ENCODE measurements around the gene MAGOHB. TPM values are rescaled to one million over a fixed set of nuclear protein-coding genes. Genes with fewer than 3 reads are reported as not detected.

Gene MAGOHB
- total RNA-seq, 4 donors from 2014 or later = 10.2 to 29.7 (median 11.8) TPM

- peaks cover 0 to 26% (median 0%) of the 10 kb centered on the region in 3 donors for H3K9me3 ChIP-seq
- no peak for ATAC-seq
- 33% methylated on average over 3 of the region's 4 CpGs for WGBS, 2 donors (ENCODE audit: low coverage in 1 of 2)
Measured at GRCh38 chr12:10645910-10646309, 32.5 kb upstream of the MAGOHB start.

GRCh38 chr12:10641735-10642500 lies 28.5 kb upstream of the MAGOHB start:
- peak; percentile 71 for ATAC-seq
- peaks cover 0 to 21% (median 0%) of the 10 kb centered on the region in 3 donors for H3K9me3 ChIP-seq
- WGBS, 2 donors (ENCODE audit: low coverage in 1 of 2) = 50 to 74% methylated on average over 3 to 5 of the region's 6 CpGs

More at GRCh38 chr12:10645910-10646309, 32.5 kb upstream of the MAGOHB start:
- no peaks in the 10 kb centered on the region for H3K36me3 ChIP-seq
- no peak overlapping the region for H3K27ac ChIP-seq
- peaks cover 7% of the 10 kb centered on the region for H3K27me3 ChIP-seq
- no peaks in the 10 kb centered on the region for H3K4me1 ChIP-seq
- TF ChIP-seq, protein P1, sequence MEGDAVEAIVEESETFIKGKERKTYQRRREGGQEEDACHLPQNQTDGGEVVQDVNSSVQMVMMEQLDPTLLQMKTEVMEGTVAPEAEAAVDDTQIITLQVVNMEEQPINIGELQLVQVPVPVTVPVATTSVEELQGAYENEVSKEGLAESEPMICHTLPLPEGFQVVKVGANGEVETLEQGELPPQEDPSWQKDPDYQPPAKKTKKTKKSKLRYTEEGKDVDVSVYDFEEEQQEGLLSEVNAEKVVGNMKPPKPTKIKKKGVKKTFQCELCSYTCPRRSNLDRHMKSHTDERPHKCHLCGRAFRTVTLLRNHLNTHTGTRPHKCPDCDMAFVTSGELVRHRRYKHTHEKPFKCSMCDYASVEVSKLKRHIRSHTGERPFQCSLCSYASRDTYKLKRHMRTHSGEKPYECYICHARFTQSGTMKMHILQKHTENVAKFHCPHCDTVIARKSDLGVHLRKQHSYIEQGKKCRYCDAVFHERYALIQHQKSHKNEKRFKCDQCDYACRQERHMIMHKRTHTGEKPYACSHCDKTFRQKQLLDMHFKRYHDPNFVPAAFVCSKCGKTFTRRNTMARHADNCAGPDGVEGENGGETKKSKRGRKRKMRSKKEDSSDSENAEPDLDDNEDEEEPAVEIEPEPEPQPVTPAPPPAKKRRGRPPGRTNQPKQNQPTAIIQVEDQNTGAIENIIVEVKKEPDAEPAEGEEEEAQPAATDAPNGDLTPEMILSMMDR (IDR thresholded peaks at IDR 0.05) = no peak
- no peak for TF ChIP-seq POLR2AphosphoS5 (IDR thresholded peaks at IDR 0.05)
- TF ChIP-seq POLR2A (IDR thresholded peaks at IDR 0.05) = no peak
- no peak for TF ChIP-seq EP300 (IDR thresholded peaks at IDR 0.05)
- no peak overlapping the region for H3K4me3 ChIP-seq

DNA sequence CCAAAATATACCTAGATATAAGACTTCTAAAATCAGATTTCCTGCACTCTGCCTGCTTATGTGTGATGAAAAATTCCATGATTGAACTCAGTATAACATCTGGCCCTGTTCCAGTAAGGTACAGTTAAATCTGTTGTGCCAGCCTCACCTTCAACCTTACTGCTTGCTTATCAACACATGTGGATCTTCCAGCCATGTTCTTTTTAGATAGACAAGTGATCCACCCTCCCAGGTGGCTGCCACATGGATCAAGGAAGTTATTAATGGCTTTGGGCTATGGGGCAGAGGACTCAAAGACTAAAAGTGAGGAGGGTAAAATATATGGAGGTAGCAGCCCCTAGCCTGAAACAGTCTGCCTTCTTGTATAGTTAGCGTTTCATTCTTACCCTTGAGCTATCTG lies 25.3 kb upstream of the MAGOHB start:
- H3K9me3 ChIP-seq = no peaks in the 10 kb centered on the region
- TF ChIP-seq POLR2A (IDR thresholded peaks at IDR 0.05) (no peak), POLR2AphosphoS5 (IDR thresholded peaks at IDR 0.05) (no peak), EP300 (IDR thresholded peaks at IDR 0.05) (no peak)
- TF ChIP-seq, protein P1 (IDR thresholded peaks at IDR 0.05) = no peak
- no peaks in the 10 kb centered on the region for H3K36me3 ChIP-seq
- H3K27me3 ChIP-seq = peaks cover 13% of the 10 kb centered on the region
- WGBS, 2 donors (ENCODE audit: low coverage in 1 of 2) = 71 to 83% methylated on average over 1 of the region's 1 CpG
- H3K27ac ChIP-seq = no peak overlapping the region
- no peak overlapping the region for H3K4me3 ChIP-seq
- H3K4me1 ChIP-seq = no peaks in the 10 kb centered on the region
- ATAC-seq = no peak

More at GRCh38 chr12:10641735-10642500, 28.5 kb upstream of the MAGOHB start:
- TF ChIP-seq POLR2A (IDR thresholded peaks at IDR 0.05) (no peak), EP300 (IDR thresholded peaks at IDR 0.05) (no peak), POLR2AphosphoS5 (IDR thresholded peaks at IDR 0.05) (no peak)
- TF ChIP-seq, protein P1 (IDR thresholded peaks at IDR 0.05) = no peak
- Histone ChIP-seq H3K27ac (no peak overlapping the region), H3K4me3 (no peak overlapping the region), H3K36me3 (no peaks in the 10 kb centered on the region), H3K27me3 (peaks cover 13% of the 10 kb centered on the region), H3K4me1 (no peaks in the 10 kb centered on the region)

DNA sequence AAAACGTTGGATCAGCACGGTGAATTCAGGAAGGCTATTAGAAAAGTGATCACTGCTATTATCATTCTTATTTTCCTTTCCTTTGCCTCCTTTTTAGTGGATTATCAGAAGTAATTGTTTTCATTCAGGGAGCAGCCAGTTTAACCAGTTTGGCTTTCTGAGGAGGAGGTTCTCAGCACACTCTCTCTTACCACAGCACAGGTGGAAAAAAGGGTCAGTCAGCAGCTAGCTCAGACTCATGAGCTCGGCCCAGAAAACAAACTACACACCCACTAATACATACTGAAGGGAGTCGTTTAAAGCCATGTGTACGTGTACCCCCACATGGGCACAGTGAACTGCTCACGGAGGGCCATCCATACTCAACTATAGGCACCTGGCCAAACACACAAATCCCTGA lies 23.2 kb upstream of the MAGOHB start:
- ATAC-seq = no peak
- 51 to 54% methylated on average over 6 of the region's 6 CpGs for WGBS, 2 donors (ENCODE audit: low coverage in 1 of 2)
- Histone ChIP-seq H3K4me1 (no peaks in the 10 kb centered on the region), H3K27me3 (peaks cover 5% of the 10 kb centered on the region), H3K4me3 (no peak overlapping the region), H3K9me3 (no peaks in the 10 kb centered on the region), H3K27ac (no peak overlapping the region), H3K36me3 (no peaks in the 10 kb centered on the region)
- TF ChIP-seq POLR2A (IDR thresholded peaks at IDR 0.05) = no peak
- TF ChIP-seq, protein P1 (IDR thresholded peaks at IDR 0.05) = no peak
- no peak for TF ChIP-seq EP300 (IDR thresholded peaks at IDR 0.05)
- TF ChIP-seq POLR2AphosphoS5 (IDR thresholded peaks at IDR 0.05) = no peak

DNA sequence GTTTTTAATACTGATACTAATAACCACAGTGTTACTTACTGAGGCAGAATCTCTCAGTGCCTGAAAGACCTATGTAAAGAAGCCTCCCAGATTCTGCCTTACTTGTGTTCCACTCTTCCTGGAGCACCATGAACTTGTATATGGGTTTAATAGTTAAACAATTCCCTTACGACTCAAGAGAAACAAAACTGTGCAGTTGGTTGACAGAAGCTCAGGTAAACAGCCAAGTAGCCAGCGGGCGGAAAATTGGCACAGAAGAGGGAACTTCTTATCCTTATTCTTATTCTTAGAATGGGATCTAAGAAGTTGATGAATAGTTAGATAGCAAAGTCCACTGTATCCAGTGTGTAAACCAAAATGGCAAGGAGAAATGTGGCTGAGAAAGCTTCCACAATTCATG lies 22.7 kb upstream of the MAGOHB start:
- no peak for TF ChIP-seq POLR2AphosphoS5 (IDR thresholded peaks at IDR 0.05)
- TF ChIP-seq, protein P1 (IDR thresholded peaks at IDR 0.05) = no peak
- no peak for TF ChIP-seq EP300 (IDR thresholded peaks at IDR 0.05)
- TF ChIP-seq POLR2A (IDR thresholded peaks at IDR 0.05) = no peak
- 40 to 65% methylated on average over 1 to 3 of the region's 3 CpGs for WGBS, 2 donors (ENCODE audit: low coverage in 1 of 2)
- Histone ChIP-seq H3K9me3 (no peaks in the 10 kb centered on the region), H3K36me3 (no peaks in the 10 kb centered on the region), H3K27me3 (peaks cover 5% of the 10 kb centered on the region), H3K27ac (no peak overlapping the region), H3K4me1 (no peaks in the 10 kb centered on the region), H3K4me3 (no peak overlapping the region)
- no peak for ATAC-seq

Data from gastroesophageal sphincter (tissue), 4 donors.